ENCODE results near the gene LMBR1L. TPM values are rescaled to one million over a fixed set of nuclear protein-coding genes. Genes with fewer than 3 reads are reported as not detected.

Gene LMBR1L
- total and polyA plus RNA-seq, 2 of the 8 experiments (the other 6 are each of a cell fraction or from before 2014, with no cell fraction given), result 36.6 to 49.6 TPM

GRCh38 chr12:49089821-49090773 lies 20.6 kb downstream of the LMBR1L start:
- Histone ChIP-seq H4K20me1 (replicated peaks in 1 of 2; ENCODE audit: control insufficient read depth in 1 of 2, insufficient read depth in 2 of 2, low read length in 2 of 2) (peaks cover 5 to 7% of the 10 kb centered on the region in 2 experiments), H3K23me2 (ENCODE audit: low read depth, low read length) (peaks cover 13% of the 10 kb centered on the region), H3K4me3 (ENCODE audit: extremely low read depth in 1 of 4, insufficient read depth in 2 of 4, low read depth in 3 of 4, low read length in 4 of 4) (peak overlapping the region in 2 of 4 experiments; percentile 2 to 52; a peak in 6 of 8 replicates), H2BK5ac (ENCODE audit: low read depth, low read length) (no peak overlapping the region), H2BK120ac (replicated peaks; ENCODE audit: low read depth, low read length) (no peak overlapping the region), H3K79me2 (ENCODE audit: control insufficient read depth in 1 of 2, insufficient read depth in 2 of 2, low read length in 2 of 2) (no peaks in the 10 kb centered on the region), H4K8ac (ENCODE audit: extremely low read depth, insufficient read depth, low read length) (no peak overlapping the region), H3K27me3 (replicated peaks in 1 of 4; ENCODE audit: control insufficient read depth in 3 of 4, extremely low read depth in 1 of 4, insufficient read depth in 3 of 4, low read length in 3 of 4) (peaks cover 58 to 86% (median 78%) of the 10 kb centered on the region in 4 experiments), H4K5ac (ENCODE audit: insufficient read length, low read depth, low read length) (no peak overlapping the region), H3K9me3 (ENCODE audit: insufficient read depth in 2 of 2, low read depth in 1 of 2, low read length in 1 of 2) (no peaks in the 10 kb centered on the region; a peak in 1 of 4 replicates), H3K79me1 (ENCODE audit: low read depth, low read length) (no peaks in the 10 kb centered on the region), H3K4ac (replicated peaks; ENCODE audit: insufficient read length, low read depth, low read length) (no peak overlapping the region), H2BK15ac (ENCODE audit: low read length) (no peak overlapping the region), H4K91ac (replicated peaks; ENCODE audit: insufficient read length, low read length) (no peak overlapping the region), H2AK5ac (ENCODE audit: low read depth, low read length) (no peak overlapping the region; the same call in 1 of the 2 replicates), H3K14ac (ENCODE audit: insufficient read length) (no peak overlapping the region), H3K27ac (ENCODE audit: low read depth, low read length) (no peak overlapping the region), H3K9ac (replicated peaks in 1 of 4; ENCODE audit: extremely low read depth in 1 of 4, low read depth in 3 of 4, low read length in 3 of 4) (no peak overlapping the region), H3K4me2 (ENCODE audit: insufficient read depth in 1 of 2, low read depth in 2 of 2, low read length in 2 of 2) (peak overlapping the region; percentile 6 to 79), H3K23ac (ENCODE audit: insufficient read length) (no peak overlapping the region), H3K36me3 (ENCODE audit: control insufficient read depth in 2 of 4, insufficient read depth in 4 of 4, low read length in 3 of 4) (peaks cover 0 to 4% (median 0%) of the 10 kb centered on the region in 4 experiments; a peak in 1 of 8 replicates), H3K56ac (replicated peaks; ENCODE audit: insufficient read length, low read depth, low read length) (no peak overlapping the region), H2BK12ac (ENCODE audit: low read depth, low read length) (peak overlapping the region; percentile 80; the same call in 1 of the 2 replicates), H2AFZ (ENCODE audit: low read length) (no peak overlapping the region; the same call in 1 of the 2 replicates), H2BK20ac (ENCODE audit: low read length) (no peak overlapping the region), H3K4me1 (replicated peaks in 1 of 4; ENCODE audit: control insufficient read depth in 3 of 4, insufficient read depth in 4 of 4, low read length in 3 of 4) (peaks cover 0 to 47% (median 20%) of the 10 kb centered on the region in 4 experiments; a peak in 6 of 7 replicates), H3K18ac (ENCODE audit: extremely low read depth, low read length) (no peak overlapping the region; the same call in 1 of the 2 replicates)
- DNase-seq (ENCODE audit: low read depth in 1 of 2, low spot score in 2 of 2) (peak in 1 of 2 experiments; percentile 68), FAIRE-seq (no peak)
- WGBS, 2 experiments (ENCODE audit: extremely low coverage in 1 of 2, insufficient coverage in 1 of 2, insufficient read length in 1 of 2, insufficient replicate concordance in 2 of 2, low coverage in 1 of 2, low lambda C conversion rate in 2 of 2, missing lambda C conversion rate in 1 of 2), result 9% methylated on average over 77 of the region's 88 CpGs; no CpG with 5 or more reads in 1 of the 2 experiments
- ChIA-PET CTCF (ENCODE audit: partially characterized antibody) (interaction anchor here (0.8 to 11.2 kb wide), 15 partner anchors 13 to 205 kb away, joined by 3 to 235 read pairs (median 6); partner anchors contain the start of genes LMBR1L, PRPH and RHEBL1), POLR2A (ENCODE audit: partially characterized antibody) (interaction anchor here (1.0 to 2.6 kb wide), 8 partner anchors 11 to 176 kb away, joined by 4 to 27 read pairs (median 6); partner anchors contain the start of genes LMBR1L and TUBA1B)
- TF ChIP-seq SP2 (IDR thresholded peaks at IDR 0.05; ENCODE audit: low read length), result no peak
- no peak for TF ChIP-seq KDM1A (IDR thresholded peaks at IDR 0.05; ENCODE audit: borderline replicate concordance, low read length)
- peak in 1 of 2 experiments; percentile 75; a peak in 1 of 4 replicates for TF ChIP-seq HDAC2 (IDR thresholded peaks at IDR 0.05; ENCODE audit: borderline replicate concordance in 1 of 2, low read depth in 2 of 2, low read length in 2 of 2)
- no peak for TF ChIP-seq SRF (IDR thresholded peaks at IDR 0.05; ENCODE audit: low read depth, low read length)
- TF ChIP-seq ZNF274 (IDR thresholded peaks at IDR 0.05; ENCODE audit: borderline replicate concordance, extremely low read depth, low read length), result no peak
- TF ChIP-seq RNF2 (IDR thresholded peaks at IDR 0.05; ENCODE audit: borderline replicate concordance, low read depth, low read length, missing control alignments, poor library complexity, severe bottlenecking), result peak; percentile 81
- TF ChIP-seq SUZ12 (IDR thresholded peaks at IDR 0.05; ENCODE audit: low read length), result peak; percentile 98
- TF ChIP-seq GABPA (IDR thresholded peaks at IDR 0.05; ENCODE audit: borderline replicate concordance, insufficient read depth, low read length), result no peak
- TF ChIP-seq TAF1 (IDR thresholded peaks at IDR 0.05; ENCODE audit: low read depth, low read length), result no peak

All from H1 (cell line).